ENCODE results near the gene PRKD1.

DNA sequence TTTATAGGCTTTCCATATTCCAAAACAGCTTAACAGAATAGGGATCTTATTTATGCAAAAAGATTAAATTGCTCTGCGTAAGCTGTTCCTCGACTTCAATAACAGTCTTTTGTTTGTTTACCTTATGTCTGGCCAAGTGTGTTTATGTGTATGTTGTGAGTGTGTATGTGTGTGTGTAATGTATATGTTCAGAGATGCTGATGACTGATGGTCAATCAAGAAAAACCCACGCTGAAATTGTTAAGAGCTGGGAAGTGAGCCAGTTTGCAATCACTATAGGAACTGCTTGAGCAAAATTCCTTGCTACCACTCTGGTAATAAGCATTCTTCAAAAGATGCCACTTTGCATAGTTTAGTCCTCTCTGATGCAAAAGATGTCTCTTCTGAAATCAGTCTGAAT, 59.6 kb downstream of the PRKD1 start:
- TF ChIP-seq REST (IDR thresholded peaks at IDR 0.05; ENCODE audit: low read depth) = no peak
- TF ChIP-seq EP300 (IDR thresholded peaks at IDR 0.05; ENCODE audit: borderline replicate concordance) = no peak
- TF ChIP-seq FOXM1 (IDR thresholded peaks at IDR 0.05; ENCODE audit: borderline replicate concordance, low read depth) = no peak
- no peak for TF ChIP-seq CEBPB (IDR thresholded peaks at IDR 0.05)
- no peak for TF ChIP-seq TAF1 (IDR thresholded peaks at IDR 0.05; ENCODE audit: low read depth)
- TF ChIP-seq CREB1 (IDR thresholded peaks at IDR 0.05; ENCODE audit: low read depth) = no peak
- no peak for TF ChIP-seq MAX (IDR thresholded peaks at IDR 0.05)
- TF ChIP-seq TCF12 (IDR thresholded peaks at IDR 0.05; ENCODE audit: low read depth) = no peak
- TF ChIP-seq TEAD4 (IDR thresholded peaks at IDR 0.05) = no peak
- TF ChIP-seq RAD21 (IDR thresholded peaks at IDR 0.05; ENCODE audit: low read depth) = no peak
- no peak for TF ChIP-seq ZBTB7A (IDR thresholded peaks at IDR 0.05; ENCODE audit: low read depth)

Measured in Ishikawa (cell line).